Tibial nerve (tissue), 4 donors: Measurements from ENCODE around the gene ACAA1. TPM values are rescaled to one million over a fixed set of nuclear protein-coding genes. Genes with fewer than 3 reads are reported as not detected.

Experiments
- DNase-seq, 2 donors: peaks; one replicate each; pipeline ENCODE4 v3.0.0-alpha.2; 2019; ENCODE audit warnings: low spot score in 2 of 2
- H3K27ac ChIP-seq, 4 donors: fragments of 200-600 bp; sonication (generic) in 3 of 4; one replicate each; pipeline ENCODE4 v1.5.1; 2017 to 2019; ENCODE audit warnings: mild to moderate bottlenecking in 1 of 4
- H3K27me3 ChIP-seq, 2 donors: fragments of 200-600 bp; sonication (generic) in 1 of 2; one replicate each; pipeline versions ENCODE4 v1.5.1 to v1.6.0; 2017 to 2019
- H3K36me3 ChIP-seq, 3 donors: fragments of 200-600 bp; sonication (generic); one replicate each; pipeline ENCODE4 v1.5.1; 2018 to 2019
- H3K4me1 ChIP-seq, 4 donors: fragments of 200-600 bp; sonication (generic) in 3 of 4; one replicate each; pipeline ENCODE4 v1.5.1; 2017 to 2019
- H3K4me3 ChIP-seq, 4 donors: fragments of 200-600 bp; sonication (generic) in 3 of 4; one replicate each; pipeline ENCODE4 v1.5.1; 2017 to 2019; ENCODE audit warnings: mild to moderate bottlenecking in 1 of 4, moderate library complexity in 1 of 4
- H3K9me3 ChIP-seq, 4 donors: fragments of 200-600 bp; sonication (generic) in 3 of 4; one replicate each; pipeline ENCODE4 v1.5.1; 2017 to 2019
- EP300 ChIP-seq, 2 donors: sonication (generic); formaldehyde crosslinking; IDR thresholded peaks; one replicate each; pipeline ENCODE4 v1.6.1; 2017; ENCODE audit warnings: antibody characterized with exemption in 2 of 2, mild to moderate bottlenecking in 1 of 2
- POLR2A ChIP-seq, 2 donors: fragments of 450-650 bp; IDR thresholded peaks; one replicate each; pipeline ENCODE4 v1.6.1; 2017; ENCODE audit warnings: antibody characterized with exemption in 2 of 2, mild to moderate bottlenecking in 2 of 2, moderate library complexity in 2 of 2
- WGBS, 2 donors: methylation state at CpG; one replicate each; pipeline ENCODE4 v1.1.5; 2018; 5-methylcytosine and 5-hydroxymethylcytosine counted together
- total RNA-seq, 4 donors: library from RNA; depleted of rRNA; stranded (reverse); fragments of >200 nt; gene quantifications; one replicate each; pipeline ENCODE4 v1.1.0, GENCODE V29; 2016
- TF ChIP-seq, protein P1 (sequence below), 5 experiments: fragments of 200-600 bp in 3 of 5; fragments of 450-650 bp in 2 of 5; sonication (generic) in 3 of 5; IDR thresholded peaks; one replicate each; pipeline ENCODE4 v1.5.1; 2016 to 2019; ENCODE audit warnings: antibody characterized with exemption in 5 of 5, mild to moderate bottlenecking in 3 of 5, moderate library complexity in 2 of 5

Gene ACAA1
- total RNA-seq, 4 donors from 2014 or later = 63.9 to 83.3 (median 80.5) TPM

DNA sequence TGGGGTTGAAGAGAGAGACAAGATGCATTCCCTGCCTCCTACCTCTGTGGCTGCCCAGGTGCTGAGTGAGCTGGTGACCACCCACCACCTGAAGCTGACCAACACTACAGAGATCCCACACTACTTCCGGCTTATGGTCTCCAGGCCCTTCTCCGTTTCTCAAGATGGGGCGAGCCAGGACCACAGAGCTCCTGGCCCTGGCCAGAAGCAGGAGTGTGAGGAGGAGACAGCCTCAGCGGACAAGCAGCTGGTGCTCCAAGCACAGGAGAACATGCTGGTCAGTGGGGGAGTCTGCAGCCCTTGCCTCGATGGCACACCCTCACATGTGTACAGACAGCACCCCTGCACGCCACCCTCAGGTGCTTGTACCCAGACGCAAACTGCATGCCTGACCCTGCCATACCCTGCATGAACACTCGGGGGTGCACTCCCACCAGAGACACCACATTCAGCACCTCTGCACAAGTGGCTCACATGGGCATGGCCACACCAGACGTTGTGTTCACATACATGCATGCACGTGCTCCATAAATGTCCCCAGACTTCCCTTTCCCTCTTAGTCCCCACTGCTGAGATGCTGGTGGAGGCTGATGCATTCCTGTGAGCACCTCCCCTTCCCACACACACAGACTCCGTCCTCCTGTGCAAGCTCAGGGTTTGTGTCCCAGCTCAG lies 19.0 kb downstream of the ACAA1 start:
- Histone ChIP-seq H3K36me3 (peaks cover 0 to 47% (median 8%) of the 10 kb centered on the region in 3 donors), H3K4me1 (no peaks in the 10 kb centered on the region), H3K27ac (no peak overlapping the region), H3K27me3 (no peaks in the 10 kb centered on the region), H3K9me3 (no peaks in the 10 kb centered on the region), H3K4me3 (no peak overlapping the region)
- 53 to 59% methylated on average over 9 to 11 of the region's 11 CpGs for WGBS, 2 donors
- peak; percentile 46 to 74 for DNase-seq
- no peak for TF ChIP-seq POLR2A (IDR thresholded peaks at IDR 0.05)
- TF ChIP-seq, protein P1, sequence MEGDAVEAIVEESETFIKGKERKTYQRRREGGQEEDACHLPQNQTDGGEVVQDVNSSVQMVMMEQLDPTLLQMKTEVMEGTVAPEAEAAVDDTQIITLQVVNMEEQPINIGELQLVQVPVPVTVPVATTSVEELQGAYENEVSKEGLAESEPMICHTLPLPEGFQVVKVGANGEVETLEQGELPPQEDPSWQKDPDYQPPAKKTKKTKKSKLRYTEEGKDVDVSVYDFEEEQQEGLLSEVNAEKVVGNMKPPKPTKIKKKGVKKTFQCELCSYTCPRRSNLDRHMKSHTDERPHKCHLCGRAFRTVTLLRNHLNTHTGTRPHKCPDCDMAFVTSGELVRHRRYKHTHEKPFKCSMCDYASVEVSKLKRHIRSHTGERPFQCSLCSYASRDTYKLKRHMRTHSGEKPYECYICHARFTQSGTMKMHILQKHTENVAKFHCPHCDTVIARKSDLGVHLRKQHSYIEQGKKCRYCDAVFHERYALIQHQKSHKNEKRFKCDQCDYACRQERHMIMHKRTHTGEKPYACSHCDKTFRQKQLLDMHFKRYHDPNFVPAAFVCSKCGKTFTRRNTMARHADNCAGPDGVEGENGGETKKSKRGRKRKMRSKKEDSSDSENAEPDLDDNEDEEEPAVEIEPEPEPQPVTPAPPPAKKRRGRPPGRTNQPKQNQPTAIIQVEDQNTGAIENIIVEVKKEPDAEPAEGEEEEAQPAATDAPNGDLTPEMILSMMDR (IDR thresholded peaks at IDR 0.05) = peak; percentile 63 to 82 (median 72)

DNA sequence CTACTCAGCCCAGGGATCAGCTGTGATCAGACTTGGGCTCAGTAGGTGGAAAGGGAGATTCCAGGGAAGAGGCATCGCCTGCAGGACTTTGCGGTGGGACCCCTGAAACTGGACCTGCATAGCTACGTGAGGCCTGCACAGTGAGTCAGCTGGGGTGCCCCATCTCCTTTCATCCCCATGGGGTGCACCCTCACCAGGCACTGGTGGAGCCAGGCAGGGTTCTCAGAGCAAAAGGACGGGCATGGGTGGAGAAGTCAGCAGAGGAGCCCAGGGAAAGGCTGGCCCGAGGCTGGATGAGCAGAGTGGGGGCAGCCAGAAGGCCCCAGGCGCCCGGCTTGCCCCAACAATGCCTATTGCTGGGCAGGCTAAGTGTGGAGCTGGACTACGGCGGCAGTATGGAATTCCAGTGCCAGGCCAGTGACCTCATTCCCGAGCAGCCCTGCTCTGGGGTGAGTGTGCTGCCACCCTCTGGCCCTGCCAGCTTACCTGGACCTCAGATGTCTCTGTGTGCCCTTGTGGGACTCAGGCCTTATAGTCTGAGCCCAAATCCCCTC lies 19.7 kb downstream of the ACAA1 start:
- Histone ChIP-seq H3K36me3 (peaks cover 0 to 41% (median 8%) of the 10 kb centered on the region in 3 donors), H3K4me3 (no peak overlapping the region), H3K27ac (no peak overlapping the region), H3K27me3 (no peaks in the 10 kb centered on the region), H3K4me1 (no peaks in the 10 kb centered on the region), H3K9me3 (no peaks in the 10 kb centered on the region)
- DNase-seq = no peak
- 53 to 60% methylated on average over 9 to 10 of the region's 10 CpGs for WGBS, 2 donors
- TF ChIP-seq, protein P1 (IDR thresholded peaks at IDR 0.05) = no peak
- no peak for TF ChIP-seq EP300 (IDR thresholded peaks at IDR 0.05)
- TF ChIP-seq POLR2A (IDR thresholded peaks at IDR 0.05) = no peak

DNA sequence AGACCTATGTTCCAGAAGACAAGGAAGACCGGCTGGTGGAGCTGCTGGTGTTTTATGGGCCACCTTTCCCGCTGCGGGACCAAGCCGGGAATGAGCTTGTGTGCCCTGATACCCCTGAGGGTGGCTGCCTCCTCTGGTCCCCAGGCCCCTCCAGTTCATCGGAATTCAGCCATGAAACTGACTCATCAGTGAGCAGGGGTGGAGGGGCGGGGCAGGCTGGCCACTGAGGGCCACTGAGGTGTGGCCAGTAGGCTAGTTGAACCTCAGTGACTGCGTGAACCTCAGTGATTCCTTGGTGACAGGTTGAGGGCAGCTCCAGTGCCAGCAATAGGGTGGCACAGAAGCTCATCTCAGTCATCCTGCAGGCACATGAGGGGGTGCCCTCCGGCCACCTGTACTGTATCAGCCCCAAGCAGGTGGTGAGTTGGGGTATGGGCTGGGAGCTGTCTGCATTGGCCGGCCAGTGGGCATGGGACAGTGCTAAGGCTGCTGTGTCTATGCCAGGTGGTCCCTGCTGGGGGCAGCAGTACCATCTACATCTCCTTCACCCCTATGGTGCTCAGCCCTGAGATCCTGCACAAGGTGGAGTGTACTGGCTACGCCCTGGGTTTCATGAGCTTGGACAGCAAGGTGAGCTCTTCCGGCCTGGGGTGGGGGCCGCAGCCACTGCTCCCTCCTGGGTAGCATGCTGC lies 20.3 kb downstream of the ACAA1 start:
- no peak overlapping the region for H3K4me3 ChIP-seq
- no peaks in the 10 kb centered on the region for H3K9me3 ChIP-seq
- 82 to 88% methylated on average over 10 to 12 of the region's 12 CpGs for WGBS, 2 donors
- no peaks in the 10 kb centered on the region for H3K27me3 ChIP-seq
- TF ChIP-seq POLR2A (IDR thresholded peaks at IDR 0.05) = no peak
- peaks cover 0 to 35% (median 3%) of the 10 kb centered on the region in 3 donors for H3K36me3 ChIP-seq
- no peak for DNase-seq
- no peak overlapping the region for H3K27ac ChIP-seq
- no peaks in the 10 kb centered on the region for H3K4me1 ChIP-seq

DNA sequence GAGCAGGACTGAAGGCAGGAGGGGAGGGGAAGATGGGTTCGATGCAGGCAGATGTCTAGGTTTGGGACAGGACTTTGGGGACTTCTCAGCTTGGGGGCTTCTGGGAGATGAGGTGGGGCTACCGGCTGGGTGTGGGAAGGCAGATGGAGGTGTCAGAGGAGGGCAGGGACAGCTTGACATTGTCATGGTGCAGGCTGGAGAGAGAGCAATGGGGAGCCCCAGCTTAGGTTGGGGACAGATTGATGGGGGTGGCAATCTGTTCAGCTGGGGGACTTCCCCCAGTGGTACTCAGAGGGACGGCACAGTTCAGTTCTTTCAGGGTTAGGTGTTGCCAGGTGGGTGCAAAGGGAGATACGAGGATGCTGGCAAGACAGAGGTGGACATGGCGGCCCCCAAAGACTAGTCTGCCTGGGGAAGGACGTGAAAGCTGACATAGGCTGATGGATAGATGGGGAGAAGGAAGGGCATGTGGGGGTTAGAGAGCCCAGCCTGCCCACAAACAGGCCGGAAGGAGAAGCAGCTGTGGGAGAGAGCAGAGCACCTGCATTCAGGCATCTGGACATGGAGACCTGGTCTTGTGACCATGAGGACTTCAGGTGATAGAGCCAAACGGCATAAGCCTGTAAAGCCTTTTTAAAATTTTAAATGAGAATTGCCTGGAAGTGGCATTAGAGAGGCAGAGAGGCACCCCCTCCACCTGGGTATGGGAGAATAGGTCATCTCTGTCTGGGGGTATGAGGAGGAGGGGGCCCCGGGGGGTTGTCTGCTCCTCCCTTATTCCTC lies 21.1 kb downstream of the ACAA1 start:
- Histone ChIP-seq H3K27ac (no peak overlapping the region), H3K4me1 (no peaks in the 10 kb centered on the region), H3K36me3 (peaks cover 0 to 27% (median 0%) of the 10 kb centered on the region in 3 donors), H3K9me3 (no peaks in the 10 kb centered on the region), H3K4me3 (no peak overlapping the region), H3K27me3 (no peaks in the 10 kb centered on the region)
- WGBS, 2 donors = 77 to 78% methylated on average over 9 of the region's 9 CpGs
- DNase-seq = no peak
- TF ChIP-seq, protein P1 (IDR thresholded peaks at IDR 0.05) = no peak
- TF ChIP-seq POLR2A (IDR thresholded peaks at IDR 0.05) (no peak), EP300 (IDR thresholded peaks at IDR 0.05) (no peak)

DNA sequence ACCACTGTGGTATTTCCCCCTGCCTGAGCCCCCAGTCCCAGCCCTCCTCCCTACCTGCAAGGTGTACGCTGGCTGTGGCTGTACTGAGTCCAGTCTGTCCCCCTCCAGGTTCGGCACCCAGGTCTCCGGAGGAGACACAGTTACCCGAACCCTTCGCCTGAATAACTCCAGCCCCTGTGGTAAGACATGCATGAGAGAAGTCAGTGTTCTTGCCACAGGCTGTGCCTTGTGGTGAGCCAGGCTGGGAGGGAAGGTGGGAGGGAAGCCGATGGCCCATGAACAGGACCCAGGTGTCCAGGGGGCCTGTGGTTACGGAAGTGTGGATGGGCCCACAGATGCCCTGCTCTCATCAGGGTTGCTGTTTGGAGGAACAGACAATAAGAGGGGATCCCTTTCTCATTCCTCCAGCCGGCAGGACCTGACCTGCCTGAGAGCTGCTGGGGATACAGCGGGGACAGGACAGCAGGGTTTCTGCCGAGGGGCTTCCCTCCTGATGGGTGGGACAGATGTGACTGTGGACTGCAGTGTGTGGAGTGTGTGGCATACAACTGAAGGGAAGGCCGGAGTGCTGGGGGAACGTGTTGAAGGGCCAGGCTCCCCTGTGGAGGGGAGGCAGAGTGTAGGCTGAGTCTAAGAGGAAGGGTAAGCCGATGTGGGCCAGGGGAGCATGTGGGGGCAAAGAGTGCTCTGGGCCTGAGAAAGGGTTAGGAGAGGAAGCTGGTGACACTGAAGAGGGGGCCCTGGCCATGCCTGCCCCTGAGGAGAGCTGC lies 21.9 kb downstream of the ACAA1 start:
- no peaks in the 10 kb centered on the region for H3K4me1 ChIP-seq
- no peak overlapping the region for H3K27ac ChIP-seq
- peaks cover 0 to 19% (median 0%) of the 10 kb centered on the region in 3 donors for H3K36me3 ChIP-seq
- H3K27me3 ChIP-seq = no peaks in the 10 kb centered on the region
- no peaks in the 10 kb centered on the region for H3K9me3 ChIP-seq
- TF ChIP-seq, protein P1 (IDR thresholded peaks at IDR 0.05) = no peak
- TF ChIP-seq EP300 (IDR thresholded peaks at IDR 0.05) (no peak), POLR2A (IDR thresholded peaks at IDR 0.05) (no peak)
- no peak overlapping the region for H3K4me3 ChIP-seq
- no peak for DNase-seq
- WGBS, 2 donors = 76 to 79% methylated on average over 11 to 13 of the region's 13 CpGs
